Nephron progenitor cell (in vitro differentiated cells): ENCODE measurements around the gene PRR18.

Experiments used
- DNase-seq: peaks from one replicate; pipeline ENCODE4 v3.0.0; 2021
- H3K27ac Mint-ChIP-seq: 2 replicates; pipeline ENCODE4 v1.8.0; 2021; ENCODE audit warnings: mild to moderate bottlenecking, moderate library complexity, mixed read lengths
- H3K27me3 Mint-ChIP-seq: 2 replicates; pipeline ENCODE4 v1.8.0; 2021; ENCODE audit warnings: mild to moderate bottlenecking, low read depth, mixed read lengths; ENCODE audit not compliant: poor library complexity
- H3K36me3 Mint-ChIP-seq: 2 replicates; pipeline ENCODE4 v1.8.0; 2021; ENCODE audit warnings: low read depth, mixed read lengths
- H3K4me1 Mint-ChIP-seq: 2 replicates; pipeline ENCODE4 v1.8.0; 2021; ENCODE audit warnings: mixed read lengths
- H3K4me3 Mint-ChIP-seq: 2 replicates; pipeline ENCODE4 v1.8.0; 2021; ENCODE audit warnings: mild to moderate bottlenecking, moderate library complexity, mixed read lengths
- H3K9me3 Mint-ChIP-seq: 2 replicates; pipeline ENCODE4 v1.8.0; 2021; ENCODE audit warnings: mild to moderate bottlenecking, moderate library complexity, mixed read lengths
- CTCF ChIP-seq: fragments of 200-600 bp; sonication (generic); IDR thresholded peaks from 2 replicates; pipeline ENCODE4 v1.5.0; 2021; ENCODE audit warnings: antibody characterized with exemption

PRR18 gene

GRCh38 chr6:166308033-166308768 lies at the start of gene PRR18:
TSS of gene PRR18 (minus strand) at chr6:166308392. CDS start at chr6:166308142, 250 bp downstream.
- no peak for TF ChIP-seq CTCF
- H3K36me3 Mint-ChIP-seq, result no peaks in the 10 kb centered on the region

GRCh38 chr6:166355552-166355951 lies 47.4 kb upstream of the PRR18 start:
- TF ChIP-seq CTCF, result no peak
- Mint-ChIP-seq H3K4me3 (no peak overlapping the region), H3K4me1 (no peaks in the 10 kb centered on the region), H3K27me3 (peaks cover 19% of the 10 kb centered on the region), H3K36me3 (no peaks in the 10 kb centered on the region), H3K27ac (no peak overlapping the region), H3K9me3 (peaks cover 24% of the 10 kb centered on the region)
- DNase-seq, result no peak

More at GRCh38 chr6:166308033-166308768, at the start of gene PRR18:
- Mint-ChIP-seq H3K4me3 (peak within 1 kb of the TSS; percentile 61), H3K4me1 (no peaks in the 10 kb centered on the region), H3K9me3 (no peaks in the 10 kb centered on the region), H3K27me3 (peaks cover 87% of the 10 kb centered on the region), H3K27ac (no peak within 1 kb of the TSS)
- peak; percentile 56 for DNase-seq

- no peak for TF ChIP-seq CTCF
- H3K27me3 Mint-ChIP-seq, result peaks cover 19% of the 10 kb centered on the region
- H3K4me1 Mint-ChIP-seq, result no peaks in the 10 kb centered on the region
- H3K9me3 Mint-ChIP-seq, result peaks cover 30% of the 10 kb centered on the region
- DNase-seq, result no peak
- no peak overlapping the region for H3K4me3 Mint-ChIP-seq
- no peak overlapping the region for H3K27ac Mint-ChIP-seq
- H3K36me3 Mint-ChIP-seq, result no peaks in the 10 kb centered on the region
Observed at GRCh38 chr6:166354965-166355364, 46.8 kb upstream of the PRR18 start.

- no peak overlapping the region for H3K27ac Mint-ChIP-seq
- peaks cover 6% of the 10 kb centered on the region for H3K36me3 Mint-ChIP-seq
- TF ChIP-seq CTCF, result no peak
- no peak for DNase-seq
- peaks cover 38% of the 10 kb centered on the region for H3K9me3 Mint-ChIP-seq
- no peak overlapping the region for H3K4me3 Mint-ChIP-seq
- peaks cover 24% of the 10 kb centered on the region for H3K27me3 Mint-ChIP-seq
- no peaks in the 10 kb centered on the region for H3K4me1 Mint-ChIP-seq
Observed at GRCh38 chr6:166354143-166354542, 46.0 kb upstream of the PRR18 start.

- Mint-ChIP-seq H3K27me3 (peaks cover 24% of the 10 kb centered on the region), H3K4me3 (no peak overlapping the region)
Observed at GRCh38 chr6:166353507-166353906, 45.3 kb upstream of the PRR18 start.

More at GRCh38 chr6:166353507-166353906, 45.3 kb upstream of the PRR18 start:
- no peak for TF ChIP-seq CTCF
- no peak overlapping the region for H3K27ac Mint-ChIP-seq
- no peaks in the 10 kb centered on the region for H3K4me1 Mint-ChIP-seq
- H3K9me3 Mint-ChIP-seq, result peaks cover 41% of the 10 kb centered on the region
- DNase-seq, result no peak
- H3K36me3 Mint-ChIP-seq, result peaks cover 8% of the 10 kb centered on the region
